OCI-M1 (cell line): Measurements from ENCODE around the gene PPP2R5B.
"Not testable (repeated sequence)": the region's sequence is repeated elsewhere in the genome, so short reads cannot be mapped to it uniquely, and the experiment has no call there.

Experiments
- DNase-seq: peaks from one replicate; lab custom pipeline; 2025; lab: John Stamatoyannopoulos, UW

PPP2R5B gene

GRCh38 chr11:64983339-64983738 is 58.9 kb downstream of the PPP2R5B start:
- DNase-seq = not testable (repeated sequence)
